Colonic mucosa (tissue), 4 donors: ENCODE data around the gene ZFAND3. TPM values are rescaled to one million over a fixed set of nuclear protein-coding genes. Genes with fewer than 3 reads are reported as not detected.

Experiments used
- DNase-seq: peaks from one replicate; pipeline ENCODE4 v3.0.0-alpha.2; 2020
- H3K27ac ChIP-seq: fragments of 200-600 bp; one replicate; pipeline ENCODE4 v1.8.0; 2021
- H3K27me3 ChIP-seq: fragments of 200-600 bp; one replicate; pipeline ENCODE4 v1.8.0; 2021
- H3K36me3 ChIP-seq: fragments of 200-600 bp; one replicate; pipeline ENCODE4 v1.8.0; 2021
- H3K4me1 ChIP-seq: fragments of 200-600 bp; one replicate; pipeline ENCODE4 v1.8.0; 2021; ENCODE audit warnings: mild to moderate bottlenecking
- H3K4me3 ChIP-seq: fragments of 200-600 bp; one replicate; pipeline ENCODE4 v1.8.0; 2021
- H3K9ac ChIP-seq, 2 donors: one replicate each; pipeline ENCODE4 v1.7.0; 2013; ENCODE audit warnings: control low read depth in 2 of 2, low read depth in 2 of 2, low read length in 2 of 2
- H3K9me3 ChIP-seq: fragments of 200-600 bp; one replicate; pipeline ENCODE4 v1.8.0; 2021
- intact Hi-C: fragments of 100-400 bp; cut with DNase I; formaldehyde crosslinking; loops from one replicate; pipeline ENCODE4 v1.14.1; 2022
- total RNA-seq, 2 donors: library from RNA; stranded (reverse); fragmentation: NEBNext Ultra II Directional in 1 of 2; extraction: Animal tissue kit (Norgen Biotek cat#: 25700) in 1 of 2; gene quantifications; one replicate each; pipeline ENCODE4 v1.2.1, GENCODE V29; 2021
- TF ChIP-seq, protein P1 (sequence below): fragments of 200-600 bp; IDR thresholded peaks from one replicate; pipeline ENCODE4 v1.8.0; 2022; ENCODE audit warnings: antibody characterized with exemption, mild to moderate bottlenecking
- donor health status: healthy.
- donor health status: DM: no; HTN: no; CAD: no.
- donor health status: DM: no; HTN: no; CAD: no.

Gene ZFAND3
- total RNA-seq, 2 donors from 2014 or later, result 42.0 to 96.8 TPM

GRCh38 chr6:38012573-38012972, 193.0 kb downstream of the ZFAND3 start:
- Histone ChIP-seq H3K9me3 (no peaks in the 10 kb centered on the region), H3K4me1 (no peaks in the 10 kb centered on the region), H3K27ac (no peak overlapping the region), H3K9ac (no peak overlapping the region), H3K36me3 (no peaks in the 10 kb centered on the region), H3K27me3 (no peaks in the 10 kb centered on the region), H3K4me3 (no peak overlapping the region)
- no peak for DNase-seq
- TF ChIP-seq, protein P1, sequence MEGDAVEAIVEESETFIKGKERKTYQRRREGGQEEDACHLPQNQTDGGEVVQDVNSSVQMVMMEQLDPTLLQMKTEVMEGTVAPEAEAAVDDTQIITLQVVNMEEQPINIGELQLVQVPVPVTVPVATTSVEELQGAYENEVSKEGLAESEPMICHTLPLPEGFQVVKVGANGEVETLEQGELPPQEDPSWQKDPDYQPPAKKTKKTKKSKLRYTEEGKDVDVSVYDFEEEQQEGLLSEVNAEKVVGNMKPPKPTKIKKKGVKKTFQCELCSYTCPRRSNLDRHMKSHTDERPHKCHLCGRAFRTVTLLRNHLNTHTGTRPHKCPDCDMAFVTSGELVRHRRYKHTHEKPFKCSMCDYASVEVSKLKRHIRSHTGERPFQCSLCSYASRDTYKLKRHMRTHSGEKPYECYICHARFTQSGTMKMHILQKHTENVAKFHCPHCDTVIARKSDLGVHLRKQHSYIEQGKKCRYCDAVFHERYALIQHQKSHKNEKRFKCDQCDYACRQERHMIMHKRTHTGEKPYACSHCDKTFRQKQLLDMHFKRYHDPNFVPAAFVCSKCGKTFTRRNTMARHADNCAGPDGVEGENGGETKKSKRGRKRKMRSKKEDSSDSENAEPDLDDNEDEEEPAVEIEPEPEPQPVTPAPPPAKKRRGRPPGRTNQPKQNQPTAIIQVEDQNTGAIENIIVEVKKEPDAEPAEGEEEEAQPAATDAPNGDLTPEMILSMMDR, result peak; percentile 25
- intact Hi-C loops, result loop anchor here (10.0 kb wide), 1 partner anchor 218 kb away; no protein-coding TSS in a partner anchor

GRCh38 chr6:38015341-38015740, 195.8 kb downstream of the ZFAND3 start:
- TF ChIP-seq, protein P1, result no peak
- H3K4me1 ChIP-seq, result peaks cover 3% of the 10 kb centered on the region
- no peak overlapping the region for H3K9ac ChIP-seq
- DNase-seq, result no peak
- H3K27ac ChIP-seq, result no peak overlapping the region
- H3K36me3 ChIP-seq, result no peaks in the 10 kb centered on the region
- no peak overlapping the region for H3K4me3 ChIP-seq
- H3K9me3 ChIP-seq, result no peaks in the 10 kb centered on the region
- intact Hi-C loops, result loop anchor here (10.0 kb wide), 1 partner anchor 221 kb away; no protein-coding TSS in a partner anchor
- H3K27me3 ChIP-seq, result no peaks in the 10 kb centered on the region

- no peak for DNase-seq
- peaks cover 3% of the 10 kb centered on the region for H3K4me1 ChIP-seq
- H3K36me3 ChIP-seq, result no peaks in the 10 kb centered on the region
- H3K27ac ChIP-seq, result no peak overlapping the region
- no peak overlapping the region for H3K4me3 ChIP-seq
- no peaks in the 10 kb centered on the region for H3K9me3 ChIP-seq
- TF ChIP-seq, protein P1, result no peak
- no peak overlapping the region for H3K9ac ChIP-seq
- intact Hi-C loops, result loop anchor here (10.0 kb wide), 1 partner anchor 222 kb away; no protein-coding TSS in a partner anchor
- no peaks in the 10 kb centered on the region for H3K27me3 ChIP-seq
Measured at GRCh38 chr6:38016824-38017223, 197.3 kb downstream of the ZFAND3 start.

DNA sequence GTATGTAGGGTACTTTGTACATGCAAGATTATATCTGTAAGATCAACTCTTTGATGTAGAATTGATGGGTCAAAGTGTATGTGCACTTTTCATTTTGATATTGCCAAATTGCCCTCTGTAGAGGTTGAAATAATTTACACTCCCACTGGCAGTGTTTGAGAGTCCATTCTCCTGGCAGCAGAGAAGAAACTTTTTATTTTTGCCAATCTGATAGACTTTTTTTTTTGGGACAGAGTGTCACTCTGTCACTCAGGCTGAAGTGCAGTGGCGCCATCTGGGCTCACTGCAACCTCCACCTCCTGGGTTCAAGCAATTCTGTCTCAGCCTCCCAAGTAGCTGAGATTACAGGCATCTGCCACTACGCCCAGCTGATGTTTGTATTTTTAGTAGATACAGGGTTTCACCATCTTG, 199.2 kb downstream of the ZFAND3 start:
- Histone ChIP-seq H3K4me3 (no peak overlapping the region), H3K27ac (no peak overlapping the region), H3K27me3 (no peaks in the 10 kb centered on the region), H3K4me1 (peaks cover 3% of the 10 kb centered on the region), H3K9ac (no peak overlapping the region), H3K36me3 (no peaks in the 10 kb centered on the region), H3K9me3 (no peaks in the 10 kb centered on the region)
- DNase-seq, result peak; percentile 18
- TF ChIP-seq, protein P1, result no peak
- intact Hi-C loops, result loop anchor here (10.0 kb wide), 1 partner anchor 224 kb away; no protein-coding TSS in a partner anchor

DNA sequence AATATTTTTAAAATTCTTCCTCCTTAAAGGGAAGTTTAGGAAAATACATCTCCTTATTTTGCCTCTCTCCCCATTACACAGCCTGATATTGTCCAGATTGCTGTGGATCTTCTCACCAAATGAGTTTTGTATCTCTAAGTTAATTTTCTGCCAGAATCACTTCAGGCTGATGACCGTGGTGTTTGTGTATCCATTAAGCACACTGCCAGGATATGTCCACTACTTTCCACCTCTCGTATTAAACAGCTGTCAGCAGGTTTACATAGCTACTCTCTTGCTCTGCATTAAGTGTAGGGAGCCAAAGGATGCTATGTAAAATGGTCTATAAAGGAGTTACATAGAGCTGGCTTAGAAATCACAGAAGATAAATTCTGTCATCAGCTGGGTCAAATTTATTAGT, 201.1 kb downstream of the ZFAND3 start:
- Histone ChIP-seq H3K9me3 (no peaks in the 10 kb centered on the region), H3K9ac (no peak overlapping the region), H3K27me3 (no peaks in the 10 kb centered on the region), H3K4me3 (no peak overlapping the region), H3K27ac (no peak overlapping the region), H3K36me3 (no peaks in the 10 kb centered on the region), H3K4me1 (peaks cover 3% of the 10 kb centered on the region)
- TF ChIP-seq, protein P1, result no peak
- no peak for DNase-seq
- intact Hi-C loops, result no loop called here
